Lower leg skin (tissue), 3 donors: ENCODE measurements around the gene GGNBP2.

Experiments
- POLR2A ChIP-seq, 2 donors: fragments of 450-650 bp; IDR thresholded peaks; one replicate each; pipeline ENCODE4 v1.6.1; 2016 to 2017; ENCODE audit warnings: antibody characterized with exemption in 2 of 2, mild to moderate bottlenecking in 1 of 2, moderate library complexity in 1 of 2
- TF ChIP-seq, protein P1 (sequence below), 3 donors: fragments of 450-650 bp; IDR thresholded peaks; one replicate each; pipeline ENCODE4 v1.5.1; 2016; ENCODE audit warnings: antibody characterized with exemption in 3 of 3, mild to moderate bottlenecking in 3 of 3, moderate library complexity in 2 of 3

DNA sequence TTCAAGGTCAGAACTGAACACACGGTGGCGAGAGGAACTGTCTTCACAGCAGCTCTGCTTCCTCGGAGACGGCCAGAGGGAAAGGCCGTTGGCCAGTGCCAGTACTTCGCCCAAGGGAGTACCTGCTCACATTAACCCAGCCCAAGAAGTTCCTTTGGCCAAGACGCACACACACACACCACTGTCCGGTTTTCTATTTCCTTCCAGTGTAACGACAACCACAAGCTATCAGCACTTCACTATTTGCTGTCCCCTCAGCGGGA, 744 bp upstream of the GGNBP2 start:
- TF ChIP-seq, protein P1, sequence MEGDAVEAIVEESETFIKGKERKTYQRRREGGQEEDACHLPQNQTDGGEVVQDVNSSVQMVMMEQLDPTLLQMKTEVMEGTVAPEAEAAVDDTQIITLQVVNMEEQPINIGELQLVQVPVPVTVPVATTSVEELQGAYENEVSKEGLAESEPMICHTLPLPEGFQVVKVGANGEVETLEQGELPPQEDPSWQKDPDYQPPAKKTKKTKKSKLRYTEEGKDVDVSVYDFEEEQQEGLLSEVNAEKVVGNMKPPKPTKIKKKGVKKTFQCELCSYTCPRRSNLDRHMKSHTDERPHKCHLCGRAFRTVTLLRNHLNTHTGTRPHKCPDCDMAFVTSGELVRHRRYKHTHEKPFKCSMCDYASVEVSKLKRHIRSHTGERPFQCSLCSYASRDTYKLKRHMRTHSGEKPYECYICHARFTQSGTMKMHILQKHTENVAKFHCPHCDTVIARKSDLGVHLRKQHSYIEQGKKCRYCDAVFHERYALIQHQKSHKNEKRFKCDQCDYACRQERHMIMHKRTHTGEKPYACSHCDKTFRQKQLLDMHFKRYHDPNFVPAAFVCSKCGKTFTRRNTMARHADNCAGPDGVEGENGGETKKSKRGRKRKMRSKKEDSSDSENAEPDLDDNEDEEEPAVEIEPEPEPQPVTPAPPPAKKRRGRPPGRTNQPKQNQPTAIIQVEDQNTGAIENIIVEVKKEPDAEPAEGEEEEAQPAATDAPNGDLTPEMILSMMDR (IDR thresholded peaks at IDR 0.05) = no peak
- TF ChIP-seq POLR2A (IDR thresholded peaks at IDR 0.05) = no peak
